Calu3 (cell line): Measurements from ENCODE around the gene TSSC4. TPM values are rescaled to one million over a fixed set of nuclear protein-coding genes. Genes with fewer than 3 reads are reported as not detected.

Experiments
- BruUV-seq: library from RNA; stranded (reverse); fragments of 400-500 nt; replicated peaks from 2 replicates; lab custom pipeline; 2021; lab: Mats Ljungman, UMichigan
- CTCF ChIA-PET: fragments of 300-600 bp; sonication (Branson Sonifier 250); formaldehyde crosslinking; loops from one replicate; lab custom pipeline; 2022; ENCODE audit warnings: antibody characterized with exemption; lab: Charles Lee
- DNase-seq: peaks from one replicate; pipeline ENCODE4 v3.0.0; 2022
- H3K27ac Mint-ChIP-seq: one replicate; pipeline ENCODE4 v1.8.0; 2022; ENCODE audit warnings: mixed read lengths; ENCODE audit not compliant: unreplicated experiment
- H3K27me3 Mint-ChIP-seq: one replicate; pipeline ENCODE4 v1.8.0; 2022; ENCODE audit warnings: mixed read lengths; ENCODE audit not compliant: unreplicated experiment
- H3K36me3 Mint-ChIP-seq: one replicate; pipeline ENCODE4 v1.8.0; 2022; ENCODE audit warnings: mild to moderate bottlenecking, moderate library complexity, mixed read lengths; ENCODE audit not compliant: insufficient read depth, unreplicated experiment
- H3K4me1 Mint-ChIP-seq: one replicate; pipeline ENCODE4 v1.8.0; 2022; ENCODE audit warnings: mild to moderate bottlenecking, low read depth, mixed read lengths; ENCODE audit not compliant: unreplicated experiment
- H3K4me3 Mint-ChIP-seq: one replicate; pipeline ENCODE4 v1.8.0; 2022; ENCODE audit warnings: mild to moderate bottlenecking, low read depth, moderate library complexity, mixed read lengths; ENCODE audit not compliant: unreplicated experiment
- H3K9me3 Mint-ChIP-seq: one replicate; pipeline ENCODE4 v1.8.0; 2022; ENCODE audit warnings: low read depth, mixed read lengths; ENCODE audit not compliant: unreplicated experiment
- intact Hi-C: fragments of 100-400 bp; cut with micrococcal nuclease; formaldehyde crosslinking; loops from one replicate; pipeline ENCODE4 v1.10.0; 2022; ENCODE audit not compliant: unreplicated experiment
- total RNA-seq: library from RNA; stranded (reverse); gene quantifications from 2 replicates; pipeline ENCODE4 v1.2.3, GENCODE V29; 2022
- TF ChIP-seq, protein P1 (sequence below): fragments of 200-600 bp; IDR thresholded peaks from one replicate; pipeline ENCODE4 v1.8.0; 2022; ENCODE audit warnings: antibody characterized with exemption; ENCODE audit not compliant: unreplicated experiment

The TSSC4 gene
- total RNA-seq, 1 experiment from 2014 or later, result 49.4 TPM

DNA sequence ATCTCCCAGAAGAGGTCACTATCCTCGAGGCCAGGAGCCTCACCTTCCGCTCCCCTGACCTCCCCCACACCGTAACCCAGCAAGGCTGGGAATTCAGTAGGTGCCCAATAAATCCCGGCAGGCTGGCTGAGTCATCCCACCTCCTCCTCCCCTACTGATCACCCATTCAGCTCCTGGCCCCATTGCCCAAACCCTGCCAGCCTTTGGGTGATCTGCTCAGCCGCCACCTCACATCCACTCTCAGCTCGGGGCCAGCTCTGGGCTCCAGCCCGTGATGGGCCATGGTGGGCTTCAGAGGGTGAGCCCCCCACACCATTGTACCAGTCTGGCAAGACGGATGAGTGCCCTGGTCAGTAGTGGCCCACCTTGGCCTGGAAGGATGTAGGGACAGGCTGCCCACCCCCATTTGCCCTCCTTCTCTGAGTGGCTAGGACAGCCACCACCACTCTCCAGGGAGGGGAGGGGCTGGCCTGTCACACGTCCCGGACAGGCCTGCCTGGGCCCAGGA lies 35.5 kb downstream of the TSSC4 start:
- Mint-ChIP-seq H3K27me3 (peaks cover 35% of the 10 kb centered on the region), H3K4me1 (no peaks in the 10 kb centered on the region), H3K36me3 (no peaks in the 10 kb centered on the region), H3K9me3 (no peaks in the 10 kb centered on the region), H3K27ac (no peak overlapping the region), H3K4me3 (no peak overlapping the region)
- BruUV-seq, result no TSS peak
- TF ChIP-seq, protein P1, sequence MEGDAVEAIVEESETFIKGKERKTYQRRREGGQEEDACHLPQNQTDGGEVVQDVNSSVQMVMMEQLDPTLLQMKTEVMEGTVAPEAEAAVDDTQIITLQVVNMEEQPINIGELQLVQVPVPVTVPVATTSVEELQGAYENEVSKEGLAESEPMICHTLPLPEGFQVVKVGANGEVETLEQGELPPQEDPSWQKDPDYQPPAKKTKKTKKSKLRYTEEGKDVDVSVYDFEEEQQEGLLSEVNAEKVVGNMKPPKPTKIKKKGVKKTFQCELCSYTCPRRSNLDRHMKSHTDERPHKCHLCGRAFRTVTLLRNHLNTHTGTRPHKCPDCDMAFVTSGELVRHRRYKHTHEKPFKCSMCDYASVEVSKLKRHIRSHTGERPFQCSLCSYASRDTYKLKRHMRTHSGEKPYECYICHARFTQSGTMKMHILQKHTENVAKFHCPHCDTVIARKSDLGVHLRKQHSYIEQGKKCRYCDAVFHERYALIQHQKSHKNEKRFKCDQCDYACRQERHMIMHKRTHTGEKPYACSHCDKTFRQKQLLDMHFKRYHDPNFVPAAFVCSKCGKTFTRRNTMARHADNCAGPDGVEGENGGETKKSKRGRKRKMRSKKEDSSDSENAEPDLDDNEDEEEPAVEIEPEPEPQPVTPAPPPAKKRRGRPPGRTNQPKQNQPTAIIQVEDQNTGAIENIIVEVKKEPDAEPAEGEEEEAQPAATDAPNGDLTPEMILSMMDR, result no peak
- DNase-seq, result no peak
- CTCF ChIA-PET, result interaction anchor here (0.6 kb wide), 1 partner anchor 9 kb away, joined by 4 read pairs; the partner anchor contains the start of gene KCNQ1
- intact Hi-C loops, result loop anchor here (10.0 kb wide), 1 partner anchor 449 kb away; the partner anchor contains the start of gene CDKN1C

GRCh38 chr11:2436521-2437031 lies 36.0 kb downstream of the TSSC4 start:
- DNase-seq, result no peak
- TF ChIP-seq, protein P1, result no peak
- peaks cover 40% of the 10 kb centered on the region for H3K27me3 Mint-ChIP-seq
- CTCF ChIA-PET, result interaction anchor here (0.6 kb wide), 1 partner anchor 8 kb away, joined by 4 read pairs; the partner anchor contains the start of gene KCNQ1
- intact Hi-C loops, result loop anchor here (10.0 kb wide), 1 partner anchor 448 kb away; the partner anchor contains the start of gene CDKN1C
- H3K9me3 Mint-ChIP-seq, result no peaks in the 10 kb centered on the region
- H3K27ac Mint-ChIP-seq, result no peak overlapping the region
- H3K4me3 Mint-ChIP-seq, result no peak overlapping the region
- H3K4me1 Mint-ChIP-seq, result no peaks in the 10 kb centered on the region
- BruUV-seq, result no TSS peak
- H3K36me3 Mint-ChIP-seq, result no peaks in the 10 kb centered on the region

GRCh38 chr11:2437516-2437915 lies 37.0 kb downstream of the TSSC4 start:
- Mint-ChIP-seq H3K9me3 (no peaks in the 10 kb centered on the region), H3K36me3 (no peaks in the 10 kb centered on the region), H3K27ac (no peak overlapping the region), H3K27me3 (peaks cover 50% of the 10 kb centered on the region), H3K4me3 (no peak overlapping the region), H3K4me1 (peaks cover 4% of the 10 kb centered on the region)
- no peak for DNase-seq
- CTCF ChIA-PET, result no interaction called here
- intact Hi-C loops, result loop anchor here (10.0 kb wide), 1 partner anchor 447 kb away; the partner anchor contains the start of gene CDKN1C
- TF ChIP-seq, protein P1, result no peak
- BruUV-seq, result no TSS peak

DNA sequence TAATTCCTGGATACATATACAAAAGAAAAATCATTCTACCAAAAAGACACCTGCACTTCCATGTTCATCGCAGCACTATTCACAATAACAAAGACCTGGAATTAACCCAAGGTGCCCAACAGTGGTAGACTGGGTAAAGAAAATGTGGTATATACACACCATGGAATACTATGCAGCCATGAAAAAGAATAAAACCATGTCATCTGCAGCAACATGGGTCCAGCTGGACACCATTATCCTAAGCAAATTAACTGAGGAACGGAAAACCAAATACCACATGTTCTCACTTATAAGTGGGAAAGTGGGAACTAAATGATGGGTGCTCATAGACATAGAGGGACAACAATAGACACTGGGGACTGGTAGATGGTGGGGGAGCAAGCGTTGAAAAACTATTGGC lies 39.3 kb downstream of the TSSC4 start:
- H3K9me3 Mint-ChIP-seq, result no peaks in the 10 kb centered on the region
- H3K36me3 Mint-ChIP-seq, result no peaks in the 10 kb centered on the region

More for the DNA sequence above, 39.3 kb downstream of the TSSC4 start:
- DNase-seq, result no peak
- TF ChIP-seq, protein P1, result no peak
- peaks cover 16% of the 10 kb centered on the region for H3K4me1 Mint-ChIP-seq
- BruUV-seq, result no TSS peak
- peaks cover 65% of the 10 kb centered on the region for H3K27me3 Mint-ChIP-seq
- H3K27ac Mint-ChIP-seq, result no peak overlapping the region
- intact Hi-C loops, result loop anchor here (5.0 to 10.0 kb wide), 2 partner anchors 445 to 552 kb away; partner anchors contain the start of genes CDKN1C and NAP1L4
- CTCF ChIA-PET, result no interaction called here
- H3K4me3 Mint-ChIP-seq, result no peak overlapping the region
